Kidney tubule cell (primary cell): Measurements from ENCODE around the gene KMT5B.

ENCODE experiments used
- DNase-seq: peaks from one replicate; pipeline ENCODE4 v3.0.0-alpha.2; 2018; ENCODE audit warnings: low spot score

KMT5B gene

GRCh38 chr11:68143310-68143689, 69.8 kb downstream of the KMT5B start:
- DNase-seq: no peak

- DNase-seq: no peak
Observed at GRCh38 chr11:68142441-68143309, 70.4 kb downstream of the KMT5B start.

GRCh38 chr11:68142028-68142412, 71.1 kb downstream of the KMT5B start:
- DNase-seq: no peak

GRCh38 chr11:68141246-68142027, 71.7 kb downstream of the KMT5B start:
- no peak for DNase-seq

- DNase-seq: no peak
Observed at GRCh38 chr11:68140496-68141245, 72.4 kb downstream of the KMT5B start.

GRCh38 chr11:68138237-68138636, 74.9 kb downstream of the KMT5B start:
- DNase-seq: no peak

- DNase-seq: no peak
Observed at GRCh38 chr11:68137833-68138232, 75.3 kb downstream of the KMT5B start.

GRCh38 chr11:68136866-68137265, 76.2 kb downstream of the KMT5B start:
- DNase-seq: no peak

- DNase-seq: no peak
Observed at GRCh38 chr11:68135161-68135560, 77.9 kb downstream of the KMT5B start.

GRCh38 chr11:68133761-68134160, 79.3 kb downstream of the KMT5B start:
- no peak for DNase-seq

GRCh38 chr11:68130121-68130520, 83.0 kb downstream of the KMT5B start:
- no peak for DNase-seq

- no peak for DNase-seq
Observed at GRCh38 chr11:68128682-68129327, 84.3 kb downstream of the KMT5B start.

GRCh38 chr11:68127714-68128681, 85.1 kb downstream of the KMT5B start:
- DNase-seq: peak; percentile 30

GRCh38 chr11:68125164-68125563, 87.9 kb downstream of the KMT5B start:
- no peak for DNase-seq

- DNase-seq: peak; percentile 76
Observed at GRCh38 chr11:68122936-68123539, 90.1 kb downstream of the KMT5B start.

GRCh38 chr11:68121067-68121899, 91.8 kb downstream of the KMT5B start, which contains the start of gene CHKA:
Gene CHKA, minus strand, starts transcription at chr11:68121388. Its CDS starts 211 bp downstream, at chr11:68121177.
- DNase-seq: peak; percentile 94

GRCh38 chr11:68120273-68121066, 92.6 kb downstream of the KMT5B start:
- DNase-seq: peak; percentile 44

- DNase-seq: peak; percentile 24
Observed at GRCh38 chr11:68118706-68119448, 94.2 kb downstream of the KMT5B start.
